Measurements from ENCODE around the gene TAF4.
"Not testable (repeated sequence)": the region's sequence is repeated elsewhere in the genome, so short reads cannot be mapped to it uniquely, and the experiment has no call there.

TAF4 gene

DNA sequence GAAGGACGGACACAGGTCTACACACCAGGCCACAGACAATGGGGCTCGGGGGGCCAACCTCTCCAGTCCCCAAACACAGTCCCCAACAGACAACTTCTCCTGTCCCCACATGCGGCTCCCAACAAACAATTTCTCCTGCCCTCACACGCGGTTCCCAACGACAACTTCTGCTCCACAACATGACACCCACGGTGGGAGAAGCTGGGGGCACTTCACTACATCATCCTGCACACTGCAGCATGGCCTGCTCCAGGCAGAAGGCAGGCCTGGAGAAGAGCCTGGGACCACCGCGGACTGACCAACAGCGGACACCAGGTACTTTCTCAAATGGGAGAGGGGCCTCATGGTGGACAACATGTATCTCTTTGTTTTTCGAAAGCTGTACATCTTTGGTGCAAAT is 6.7 kb downstream of the TAF4 start:
- H4K20me1 ChIP-seq (ENCODE audit: insufficient read depth, low read length), result peaks cover 4% of the 10 kb centered on the region; the same call in 1 of the 2 replicates

DNA sequence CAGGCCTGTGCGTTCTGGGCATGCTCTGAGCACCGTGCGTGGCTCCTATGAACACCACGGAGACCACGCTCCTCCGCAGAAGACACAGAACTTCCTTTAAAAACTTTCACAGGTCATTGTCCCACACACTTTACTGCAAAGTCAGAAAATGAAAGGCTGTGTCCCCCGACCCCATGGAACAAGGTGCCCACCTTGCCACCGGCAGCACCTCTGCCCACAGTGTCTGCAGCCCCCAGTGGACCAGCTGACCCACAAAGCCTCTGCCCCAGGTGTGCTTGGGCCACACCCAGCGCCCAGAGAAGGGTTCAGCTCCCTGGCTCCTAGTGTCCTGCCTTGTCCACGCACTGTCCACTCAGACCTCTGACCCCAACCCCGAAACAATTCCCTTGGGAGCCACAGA is 8.7 kb downstream of the TAF4 start:
- Histone ChIP-seq H2AFZ (ENCODE audit: low read length) (no peak overlapping the region), H3K79me2 (ENCODE audit: low read length) (peaks cover 86% of the 10 kb centered on the region), H3F3A (ENCODE audit: insufficient read depth, low read length) (no peaks in the 10 kb centered on the region), H3K4me2 (ENCODE audit: low read depth, low read length) (no peak overlapping the region), H3K27me3 (replicated peaks; ENCODE audit: insufficient read depth, low read length) (no peaks in the 10 kb centered on the region), H3K36me3 (replicated peaks; ENCODE audit: insufficient read depth, low read length) (no peaks in the 10 kb centered on the region), H3K4me3 (ENCODE audit: low read length) (no peak overlapping the region), H3K9me3 (replicated peaks; ENCODE audit: insufficient read depth, low read length) (no peaks in the 10 kb centered on the region), H3K9ac (ENCODE audit: low read length) (no peak overlapping the region), H3K9me2 (replicated peaks; ENCODE audit: insufficient read depth, low read length) (no peaks in the 10 kb centered on the region), H4K20me1 (ENCODE audit: insufficient read depth, low read length) (0 out of 2 replicates have a peak, but pooled peaks cover 4% of the 10 kb centered on the region), H3K4me1 (ENCODE audit: low read length) (no peaks in the 10 kb centered on the region), H3K27ac (ENCODE audit: low read length) (no peak overlapping the region)
- TF ChIP-seq EZH2phosphoT487 (IDR thresholded peaks at IDR 0.05; ENCODE audit: low read length) (no peak), EZH2 (optimal IDR thresholded peaks at IDR 0.05; ENCODE audit: low read depth, low read length) (no peak)
- TF ChIP-seq, protein P1, sequence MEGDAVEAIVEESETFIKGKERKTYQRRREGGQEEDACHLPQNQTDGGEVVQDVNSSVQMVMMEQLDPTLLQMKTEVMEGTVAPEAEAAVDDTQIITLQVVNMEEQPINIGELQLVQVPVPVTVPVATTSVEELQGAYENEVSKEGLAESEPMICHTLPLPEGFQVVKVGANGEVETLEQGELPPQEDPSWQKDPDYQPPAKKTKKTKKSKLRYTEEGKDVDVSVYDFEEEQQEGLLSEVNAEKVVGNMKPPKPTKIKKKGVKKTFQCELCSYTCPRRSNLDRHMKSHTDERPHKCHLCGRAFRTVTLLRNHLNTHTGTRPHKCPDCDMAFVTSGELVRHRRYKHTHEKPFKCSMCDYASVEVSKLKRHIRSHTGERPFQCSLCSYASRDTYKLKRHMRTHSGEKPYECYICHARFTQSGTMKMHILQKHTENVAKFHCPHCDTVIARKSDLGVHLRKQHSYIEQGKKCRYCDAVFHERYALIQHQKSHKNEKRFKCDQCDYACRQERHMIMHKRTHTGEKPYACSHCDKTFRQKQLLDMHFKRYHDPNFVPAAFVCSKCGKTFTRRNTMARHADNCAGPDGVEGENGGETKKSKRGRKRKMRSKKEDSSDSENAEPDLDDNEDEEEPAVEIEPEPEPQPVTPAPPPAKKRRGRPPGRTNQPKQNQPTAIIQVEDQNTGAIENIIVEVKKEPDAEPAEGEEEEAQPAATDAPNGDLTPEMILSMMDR (IDR thresholded peaks at IDR 0.05; ENCODE audit: low read length), result no peak
- no peak for DNase-seq

More for the DNA sequence above, 6.7 kb downstream of the TAF4 start:
- no peaks in the 10 kb centered on the region for H3F3A ChIP-seq (ENCODE audit: insufficient read depth, low read length)
- no peak overlapping the region for H3K27ac ChIP-seq (ENCODE audit: low read length)
- TF ChIP-seq, protein P1 (IDR thresholded peaks at IDR 0.05; ENCODE audit: low read length), result no peak
- TF ChIP-seq EZH2 (optimal IDR thresholded peaks at IDR 0.05; ENCODE audit: low read depth, low read length), result no peak
- TF ChIP-seq EZH2phosphoT487 (IDR thresholded peaks at IDR 0.05; ENCODE audit: low read length), result no peak
- H3K4me3 ChIP-seq (ENCODE audit: low read length), result no peak overlapping the region
- no peak overlapping the region for H3K9ac ChIP-seq (ENCODE audit: low read length)
- no peak overlapping the region for H3K4me2 ChIP-seq (ENCODE audit: low read depth, low read length)
- no peaks in the 10 kb centered on the region for H3K36me3 ChIP-seq (replicated peaks; ENCODE audit: insufficient read depth, low read length)
- H3K9me2 ChIP-seq (replicated peaks; ENCODE audit: insufficient read depth, low read length), result no peaks in the 10 kb centered on the region
- H3K9me3 ChIP-seq (replicated peaks; ENCODE audit: insufficient read depth, low read length), result no peaks in the 10 kb centered on the region
- no peaks in the 10 kb centered on the region for H3K4me1 ChIP-seq (ENCODE audit: low read length)
- H3K27me3 ChIP-seq (replicated peaks; ENCODE audit: insufficient read depth, low read length), result no peaks in the 10 kb centered on the region
- H3K79me2 ChIP-seq (ENCODE audit: low read length), result peaks cover 88% of the 10 kb centered on the region
- no peak overlapping the region for H2AFZ ChIP-seq (ENCODE audit: low read length)
- no peak for DNase-seq

DNA sequence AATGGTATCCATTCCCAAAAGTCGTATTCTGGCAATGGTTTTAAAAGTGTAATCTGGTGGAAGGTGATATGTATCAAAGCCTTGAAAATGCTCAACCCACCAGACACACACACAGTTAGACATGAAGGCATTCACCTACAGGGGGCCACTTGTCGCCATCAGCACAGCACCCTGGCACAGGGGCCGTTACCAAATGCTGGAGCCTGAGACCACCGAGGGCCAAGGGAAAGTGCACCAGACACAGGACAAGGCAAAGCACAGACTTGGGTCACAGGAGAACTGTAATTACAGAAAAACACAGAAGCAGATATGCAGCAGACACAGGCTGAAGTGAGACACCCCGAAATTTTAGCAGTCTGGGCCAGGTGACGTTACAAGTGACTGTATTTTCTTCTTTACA is 9.3 kb downstream of the TAF4 start:
- Histone ChIP-seq H3K36me3 (replicated peaks; ENCODE audit: insufficient read depth, low read length) (no peaks in the 10 kb centered on the region), H3K79me2 (ENCODE audit: low read length) (peaks cover 86% of the 10 kb centered on the region), H3K9me2 (replicated peaks; ENCODE audit: insufficient read depth, low read length) (no peaks in the 10 kb centered on the region), H3K9ac (ENCODE audit: low read length) (no peak overlapping the region), H2AFZ (ENCODE audit: low read length) (no peak overlapping the region), H3K27me3 (replicated peaks; ENCODE audit: insufficient read depth, low read length) (no peaks in the 10 kb centered on the region), H3K27ac (ENCODE audit: low read length) (no peak overlapping the region), H4K20me1 (ENCODE audit: insufficient read depth, low read length) (0 out of 2 replicates have a peak, but pooled peaks cover 4% of the 10 kb centered on the region), H3F3A (ENCODE audit: insufficient read depth, low read length) (no peaks in the 10 kb centered on the region), H3K9me3 (replicated peaks; ENCODE audit: insufficient read depth, low read length) (no peaks in the 10 kb centered on the region), H3K4me3 (ENCODE audit: low read length) (no peak overlapping the region), H3K4me2 (ENCODE audit: low read depth, low read length) (no peak overlapping the region), H3K4me1 (ENCODE audit: low read length) (no peaks in the 10 kb centered on the region)
- TF ChIP-seq EZH2phosphoT487 (IDR thresholded peaks at IDR 0.05; ENCODE audit: low read length) (no peak), EZH2 (optimal IDR thresholded peaks at IDR 0.05; ENCODE audit: low read depth, low read length) (no peak)
- TF ChIP-seq, protein P1 (IDR thresholded peaks at IDR 0.05; ENCODE audit: low read length), result no peak
- DNase-seq, result no peak

DNA sequence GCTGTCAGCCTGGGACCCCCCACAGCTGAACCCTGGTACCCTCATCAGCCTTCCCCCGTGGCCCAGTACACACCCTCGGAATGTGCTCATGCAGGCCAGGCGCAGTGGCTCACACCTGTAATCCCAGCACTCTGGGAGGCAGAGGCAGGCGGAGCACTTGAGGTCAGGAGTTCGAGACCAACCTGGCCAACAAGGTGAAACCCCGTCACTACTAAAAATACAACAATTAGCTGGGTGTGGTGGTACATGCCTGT is 9.9 kb downstream of the TAF4 start:
- not testable (repeated sequence) for H3K36me3 ChIP-seq (replicated peaks; ENCODE audit: insufficient read depth, low read length)

More for the DNA sequence above, 9.9 kb downstream of the TAF4 start:
- H3K27ac ChIP-seq (ENCODE audit: low read length); H3K9ac ChIP-seq (ENCODE audit: low read length); H4K20me1 ChIP-seq (ENCODE audit: insufficient read depth, low read length); H3K9me3 ChIP-seq (replicated peaks; ENCODE audit: insufficient read depth, low read length); H3K4me2 ChIP-seq (ENCODE audit: low read depth, low read length); H3F3A ChIP-seq (ENCODE audit: insufficient read depth, low read length); H3K9me2 ChIP-seq (replicated peaks; ENCODE audit: insufficient read depth, low read length); DNase-seq; H2AFZ ChIP-seq (ENCODE audit: low read length); H3K4me1 ChIP-seq (ENCODE audit: low read length); H3K27me3 ChIP-seq (replicated peaks; ENCODE audit: insufficient read depth, low read length); H3K4me3 ChIP-seq (ENCODE audit: low read length): not testable (repeated sequence)
- H3K79me2 ChIP-seq (ENCODE audit: low read length), result peaks cover 86% of the 10 kb centered on the region
